ENCODE measurements around the gene INSC. TPM values are rescaled to one million over a fixed set of nuclear protein-coding genes. Genes with fewer than 3 reads are reported as not detected.

Gene INSC
- total and polyA plus RNA-seq, 12 donors = 0.19 to 0.76 (median 0.60) TPM; not detected in 4

- H3K4me1 ChIP-seq = peaks cover 0 to 9% (median 0%) of the 10 kb centered on the region in 9 donors
- H3K9me3 ChIP-seq = no peaks in the 10 kb centered on the region
- no peak overlapping the region for H3K4me3 ChIP-seq
- no peak overlapping the region for H3K27ac ChIP-seq
- TF ChIP-seq, protein P1, sequence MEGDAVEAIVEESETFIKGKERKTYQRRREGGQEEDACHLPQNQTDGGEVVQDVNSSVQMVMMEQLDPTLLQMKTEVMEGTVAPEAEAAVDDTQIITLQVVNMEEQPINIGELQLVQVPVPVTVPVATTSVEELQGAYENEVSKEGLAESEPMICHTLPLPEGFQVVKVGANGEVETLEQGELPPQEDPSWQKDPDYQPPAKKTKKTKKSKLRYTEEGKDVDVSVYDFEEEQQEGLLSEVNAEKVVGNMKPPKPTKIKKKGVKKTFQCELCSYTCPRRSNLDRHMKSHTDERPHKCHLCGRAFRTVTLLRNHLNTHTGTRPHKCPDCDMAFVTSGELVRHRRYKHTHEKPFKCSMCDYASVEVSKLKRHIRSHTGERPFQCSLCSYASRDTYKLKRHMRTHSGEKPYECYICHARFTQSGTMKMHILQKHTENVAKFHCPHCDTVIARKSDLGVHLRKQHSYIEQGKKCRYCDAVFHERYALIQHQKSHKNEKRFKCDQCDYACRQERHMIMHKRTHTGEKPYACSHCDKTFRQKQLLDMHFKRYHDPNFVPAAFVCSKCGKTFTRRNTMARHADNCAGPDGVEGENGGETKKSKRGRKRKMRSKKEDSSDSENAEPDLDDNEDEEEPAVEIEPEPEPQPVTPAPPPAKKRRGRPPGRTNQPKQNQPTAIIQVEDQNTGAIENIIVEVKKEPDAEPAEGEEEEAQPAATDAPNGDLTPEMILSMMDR (IDR thresholded peaks at IDR 0.05) = no peak
- peak in 1 of 8 donors; percentile 31 for ATAC-seq
- H3K27me3 ChIP-seq = peaks cover 0 to 41% (median 21%) of the 10 kb centered on the region in 7 donors
- intact Hi-C loops (cut with DNase I) = no loop called here
- no peak for DNase-seq
- no peaks in the 10 kb centered on the region for H3K36me3 ChIP-seq
- WGBS, 2 donors = 70 to 73% methylated on average over 4 of the region's 4 CpGs
Observed at GRCh38 chr11:15117751-15118150, 3.0 kb downstream of the INSC start.

DNA sequence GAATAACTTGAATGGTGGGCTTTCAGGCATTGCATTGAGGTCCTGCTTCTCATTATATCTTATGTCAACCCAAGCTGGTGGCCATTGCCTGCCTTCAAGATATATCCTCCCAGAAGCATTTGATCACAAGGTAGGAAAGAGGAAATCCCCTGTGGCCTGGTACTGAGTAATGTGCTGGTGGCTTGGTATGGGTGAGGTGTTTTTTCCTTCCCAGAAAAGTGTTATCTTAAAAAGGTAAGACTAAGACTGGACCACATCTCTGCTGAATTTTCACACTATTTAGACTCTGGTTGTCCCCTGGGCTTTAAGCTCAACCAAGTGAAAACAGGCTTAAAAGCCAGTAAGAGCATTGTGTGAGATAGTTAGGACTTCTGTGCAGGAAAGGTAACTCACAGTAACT lies 3.7 kb downstream of the INSC start:
- H3K4me1 ChIP-seq = peaks cover 0 to 9% (median 0%) of the 10 kb centered on the region in 9 donors
- no peak for DNase-seq

DNA sequence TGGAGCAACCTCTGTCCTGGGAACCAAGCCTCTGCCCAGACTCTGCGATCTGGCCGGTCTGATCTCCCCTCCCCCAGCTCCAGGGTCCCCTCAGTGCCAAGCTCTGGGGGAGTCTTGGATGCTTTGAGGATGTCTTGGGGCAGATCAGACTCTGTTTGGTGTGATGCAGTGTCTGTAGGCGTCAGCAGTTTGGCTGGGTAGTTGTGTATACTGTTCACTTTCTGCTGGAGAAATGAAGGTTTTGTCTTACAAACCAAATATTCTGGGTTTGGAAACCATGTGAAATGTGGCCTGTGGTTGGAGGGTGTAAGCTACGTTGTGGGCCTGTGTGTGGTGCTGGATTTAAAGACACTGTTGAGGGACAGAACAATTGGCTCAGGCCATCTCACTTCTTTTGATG lies 4.6 kb downstream of the INSC start:
- H3K36me3 ChIP-seq = no peaks in the 10 kb centered on the region
- H3K9me3 ChIP-seq = no peaks in the 10 kb centered on the region
- TF ChIP-seq, protein P1 (IDR thresholded peaks at IDR 0.05) = no peak
- no peak overlapping the region for H3K27ac ChIP-seq
- 68 to 77% methylated on average over 4 of the region's 4 CpGs for WGBS, 2 donors
- DNase-seq (no peak), ATAC-seq (no peak)
- H3K27me3 ChIP-seq = peaks cover 0 to 41% (median 20%) of the 10 kb centered on the region in 7 donors
- intact Hi-C loops (cut with DNase I) = no loop called here
- H3K4me3 ChIP-seq = no peak overlapping the region
- H3K4me1 ChIP-seq = peaks cover 0 to 8% (median 0%) of the 10 kb centered on the region in 9 donors

More for the DNA sequence above, 3.7 kb downstream of the INSC start:
- ATAC-seq = no peak
- intact Hi-C loops (cut with DNase I) = no loop called here
- H3K36me3 ChIP-seq = no peaks in the 10 kb centered on the region
- no peak overlapping the region for H3K4me3 ChIP-seq
- H3K9me3 ChIP-seq = no peaks in the 10 kb centered on the region
- no peak overlapping the region for H3K27ac ChIP-seq
- TF ChIP-seq, protein P1 (IDR thresholded peaks at IDR 0.05) = no peak
- peaks cover 0 to 43% (median 21%) of the 10 kb centered on the region in 7 donors for H3K27me3 ChIP-seq

- DNase-seq (no peak), ATAC-seq (no peak)
- Histone ChIP-seq H3K27ac (no peak overlapping the region), H3K9me3 (no peaks in the 10 kb centered on the region), H3K36me3 (no peaks in the 10 kb centered on the region), H3K4me3 (no peak overlapping the region), H3K27me3 (peaks cover 0 to 36% (median 16%) of the 10 kb centered on the region in 7 donors), H3K4me1 (peaks cover 0 to 3% (median 0%) of the 10 kb centered on the region in 9 donors)
- WGBS, 2 donors = 79 to 90% methylated on average over 1 of the region's 1 CpG
- TF ChIP-seq, protein P1 (IDR thresholded peaks at IDR 0.05) = no peak
- intact Hi-C loops (cut with DNase I) = no loop called here
Observed at GRCh38 chr11:15119826-15120225, 5.1 kb downstream of the INSC start.

Measured in heart right ventricle (tissue), 16 donors.